ENCODE measurements around the gene ERMAP.
"Not testable (repeated sequence)": the region's sequence is repeated elsewhere in the genome, so short reads cannot be mapped to it uniquely, and the experiment has no call there.

Gene ERMAP

GRCh38 chr1:42814815-42815214, 2.1 kb upstream of the ERMAP start:
- DNase-seq = not testable (repeated sequence)

- no peak for DNase-seq
Measured at GRCh38 chr1:42815941-42816584, 859 bp upstream of the ERMAP start.

GRCh38 chr1:42817440-42817767, 482 bp downstream of the ERMAP start:
- no peak for DNase-seq

- DNase-seq = no peak
Measured at GRCh38 chr1:42817976-42818375, 1.1 kb downstream of the ERMAP start.

DNA sequence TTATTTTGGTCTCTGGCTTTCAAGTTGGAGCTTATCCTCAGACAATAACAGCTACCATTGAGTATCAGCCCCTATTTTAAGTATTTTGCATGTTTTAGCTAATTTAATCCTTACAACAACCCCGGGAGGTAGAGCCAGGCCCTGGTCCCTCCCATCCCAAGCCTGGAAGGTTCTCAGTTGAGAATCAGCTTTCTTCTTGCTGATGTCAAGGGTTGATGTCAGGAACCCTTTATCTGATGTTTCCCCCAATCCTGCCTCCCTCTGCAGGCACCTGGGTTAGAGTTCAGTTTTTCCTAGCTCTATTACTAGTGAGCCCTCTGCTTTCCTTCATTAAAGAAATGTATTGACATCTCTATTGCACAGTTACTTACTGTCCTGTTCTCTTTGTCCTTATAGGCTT, 3.9 kb downstream of the ERMAP start:
- DNase-seq = no peak

GRCh38 chr1:42821690-42822089, 4.8 kb downstream of the ERMAP start:
- DNase-seq = no peak

DNA sequence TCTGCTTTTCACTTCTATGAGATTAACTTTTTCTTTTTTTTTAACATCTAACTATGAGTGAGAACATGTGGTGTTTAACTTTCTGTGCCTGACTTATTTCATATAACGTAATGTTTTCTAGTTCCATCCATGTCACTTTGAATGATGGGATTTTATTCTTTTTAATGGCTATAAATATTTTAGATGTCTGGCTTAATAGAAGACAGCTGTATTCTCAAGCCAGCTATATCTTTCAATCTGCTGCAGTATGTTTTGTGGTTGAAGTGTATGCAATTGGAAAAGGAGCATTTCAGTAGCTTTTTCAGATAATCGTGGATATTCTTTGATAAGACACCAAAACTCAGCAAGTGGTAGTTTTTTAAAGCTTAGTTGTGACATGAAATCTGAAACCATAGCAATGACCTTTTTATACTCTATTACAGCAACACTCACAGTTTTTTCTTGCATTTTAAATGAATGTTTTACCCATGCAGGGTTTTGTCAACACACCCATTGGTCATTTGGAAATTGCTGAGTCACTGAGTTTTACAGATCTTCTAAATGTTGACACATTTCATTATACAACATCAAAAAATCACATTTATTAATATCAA, 6.0 kb downstream of the ERMAP start:
- DNase-seq = no peak

- no peak for DNase-seq
Measured at GRCh38 chr1:42824481-42825035, 7.6 kb downstream of the ERMAP start.

- no peak for DNase-seq
Measured at GRCh38 chr1:42825036-42825851, 8.3 kb downstream of the ERMAP start.

- no peak for DNase-seq
Measured at GRCh38 chr1:42830631-42831030, 13.7 kb downstream of the ERMAP start.

DNA sequence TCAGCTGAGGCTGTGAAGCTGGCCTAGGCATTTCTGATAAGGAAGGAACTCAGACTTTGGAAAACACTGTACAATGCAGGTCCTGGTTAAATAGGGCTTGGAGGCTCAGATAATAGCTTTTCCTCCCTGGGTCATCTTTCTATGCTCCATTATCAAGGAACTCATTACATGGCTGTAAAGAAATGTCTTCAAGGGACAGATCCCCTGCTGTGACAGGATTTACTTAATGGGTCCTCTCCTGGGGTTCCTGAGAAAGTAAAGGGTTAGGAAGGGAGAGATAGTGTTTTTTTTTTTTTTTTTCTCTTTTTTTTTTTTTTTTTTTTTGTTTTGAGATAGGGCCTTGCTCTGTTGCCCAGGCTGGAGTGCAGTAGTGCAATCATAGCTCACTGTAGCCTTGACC, 14.4 kb downstream of the ERMAP start:
- no peak for DNase-seq

DNA sequence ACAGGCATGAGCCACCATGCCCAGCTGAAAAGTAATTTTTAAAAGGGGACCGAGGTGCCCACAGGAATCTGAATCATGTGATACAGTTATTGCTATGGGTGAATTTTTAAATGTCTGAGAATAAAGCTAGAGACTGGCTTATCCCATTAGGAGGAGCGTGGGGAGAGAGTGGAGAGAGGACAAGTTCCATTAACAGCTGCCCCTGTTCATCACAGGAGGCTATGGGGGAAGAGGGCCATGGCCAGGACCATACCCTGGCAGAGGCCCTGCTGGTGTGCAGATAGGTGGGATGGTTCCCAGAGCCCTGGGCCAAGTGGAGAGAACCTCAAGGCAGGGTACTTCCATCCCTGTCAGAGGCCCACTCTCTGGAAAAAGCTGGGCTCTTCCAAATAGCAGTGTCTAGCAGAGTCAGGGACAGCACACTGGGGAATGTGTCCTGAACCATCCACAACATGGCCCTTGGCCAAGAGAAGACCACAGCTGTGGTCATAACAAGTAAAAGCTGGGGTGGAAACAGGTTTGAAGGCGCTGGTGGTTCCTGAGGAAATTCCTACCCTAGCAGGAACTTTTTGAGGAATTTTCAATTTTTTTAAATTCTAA, 15.8 kb downstream of the ERMAP start:
- no peak for DNase-seq

- no peak for DNase-seq
Measured at GRCh38 chr1:42833981-42834380, 17.1 kb downstream of the ERMAP start.

DNA sequence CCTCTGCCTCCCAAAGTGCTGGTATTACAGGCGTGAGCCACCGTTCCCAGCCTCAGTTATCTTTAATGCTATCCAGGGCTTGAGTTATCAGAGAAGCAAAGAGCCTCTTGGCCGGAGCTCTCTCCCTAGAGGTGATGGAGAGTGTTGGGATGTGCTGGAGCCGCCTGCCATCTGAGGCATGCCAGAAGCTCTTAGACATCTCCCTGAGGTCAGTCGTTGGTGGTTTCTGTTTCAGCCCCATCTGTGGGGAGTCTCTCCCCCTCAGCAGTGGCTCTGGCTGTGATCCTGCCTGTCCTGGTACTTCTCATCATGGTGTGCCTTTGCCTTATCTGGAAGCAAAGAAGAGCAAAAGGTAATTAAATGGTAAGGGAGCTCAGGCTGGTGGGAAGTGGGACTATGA, 17.9 kb downstream of the ERMAP start:
- no peak for DNase-seq

- DNase-seq = no peak
Measured at GRCh38 chr1:42835422-42835821, 18.5 kb downstream of the ERMAP start.

- DNase-seq = no peak
Measured at GRCh38 chr1:42837709-42838108, 20.8 kb downstream of the ERMAP start.

DNA sequence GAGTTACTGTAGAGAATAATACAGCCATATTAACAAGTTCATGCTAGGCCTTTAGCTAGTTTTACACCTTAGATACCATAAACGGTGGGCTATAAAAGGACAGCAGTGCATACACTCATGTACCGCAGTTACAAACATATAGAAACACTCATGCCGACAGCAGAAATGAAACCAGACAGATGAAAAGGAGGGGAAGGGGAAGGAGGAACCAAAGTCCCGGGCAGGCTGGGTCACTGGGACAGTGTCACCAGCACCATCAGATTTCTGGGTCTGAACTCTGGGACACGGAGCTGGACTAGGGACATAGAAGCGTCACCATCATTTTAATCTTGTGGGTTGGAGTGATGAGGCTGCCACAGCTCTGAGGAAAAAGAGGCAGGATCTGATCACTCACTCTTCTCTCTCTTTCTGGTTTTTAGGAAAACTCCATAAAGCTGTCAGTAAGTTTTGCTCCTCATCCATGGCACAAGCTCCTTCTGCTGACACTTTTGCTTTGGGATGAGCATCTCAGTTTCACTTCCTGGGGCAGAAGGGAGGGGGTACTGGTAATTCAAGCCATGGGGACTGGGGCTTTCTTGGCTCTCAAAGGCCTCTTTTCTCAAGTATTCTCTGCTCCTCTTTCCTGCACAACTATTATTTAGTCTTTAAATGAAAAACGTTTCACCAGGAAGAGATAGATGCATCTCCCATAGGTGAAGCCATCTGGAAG, 21.7 kb downstream of the ERMAP start:
- no peak for DNase-seq

DNA sequence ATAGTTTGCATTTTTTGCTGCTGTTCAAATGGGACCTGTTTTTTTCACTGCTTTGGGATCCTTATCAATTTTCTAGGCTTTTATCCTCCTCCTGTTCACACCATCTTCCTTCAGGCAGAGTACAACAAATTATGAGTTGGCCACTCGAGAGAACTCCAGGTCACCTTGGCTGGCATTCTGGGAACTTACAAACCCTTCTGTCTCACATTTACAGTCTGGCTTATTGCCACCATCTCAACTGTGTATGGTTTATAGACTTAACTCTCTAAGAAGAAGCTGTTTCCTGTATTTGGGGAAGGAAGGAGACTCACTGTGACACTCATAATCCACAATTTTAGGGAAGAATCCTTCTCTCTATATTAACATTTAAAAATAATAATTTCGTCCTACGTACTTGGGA, 24.1 kb downstream of the ERMAP start:
- no peak for DNase-seq

GRCh38 chr1:42841440-42842147, 24.7 kb downstream of the ERMAP start:
- DNase-seq = no peak

- DNase-seq = no peak
Measured at GRCh38 chr1:42844592-42845140, 27.7 kb downstream of the ERMAP start.

GRCh38 chr1:42845193-42845592, 28.3 kb downstream of the ERMAP start:
- DNase-seq = no peak

DNA sequence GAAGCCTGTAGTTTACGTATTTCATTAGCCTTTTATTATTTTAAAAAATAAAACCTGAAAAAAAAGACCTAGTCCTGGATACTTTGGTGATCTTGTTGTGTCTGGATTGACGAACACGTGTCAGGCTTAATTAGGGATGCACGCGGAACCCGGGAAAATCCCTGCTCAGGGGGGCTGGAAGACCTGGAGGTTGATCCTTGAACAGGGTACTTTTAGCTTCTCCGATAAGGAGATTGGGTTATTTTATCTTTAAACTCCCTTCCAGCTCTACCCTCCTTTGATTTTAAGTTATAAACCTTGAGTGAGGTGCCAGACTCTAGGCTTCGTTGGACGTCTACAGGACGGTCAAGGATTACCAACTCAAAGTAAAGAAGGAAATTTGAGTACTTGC, 28.9 kb downstream of the ERMAP start:
- no peak for DNase-seq

All from effector CD8-positive, alpha-beta T cell (primary cell).